Fibroblast of pulmonary artery (primary cell): ENCODE data around the gene RAET1G.

ENCODE experiments used
- DNase-seq: peaks from one replicate; pipeline ENCODE4 v3.0.0-alpha.2; 2010; ENCODE audit warnings: low read depth
- H3K4me3 ChIP-seq: replicated peaks from 2 replicates; pipeline ENCODE4 v1.5.1; 2011; ENCODE audit warnings: low read depth, mild to moderate bottlenecking, control low read depth, low read length, moderate library complexity
- TF ChIP-seq, protein P1 (sequence below): IDR thresholded peaks from 2 replicates; pipeline ENCODE4 v1.5.1; 2011; ENCODE audit warnings: mild to moderate bottlenecking, control low read depth, low read length, inconsistent platforms; ENCODE audit errors: missing control alignments

RAET1G gene

DNA sequence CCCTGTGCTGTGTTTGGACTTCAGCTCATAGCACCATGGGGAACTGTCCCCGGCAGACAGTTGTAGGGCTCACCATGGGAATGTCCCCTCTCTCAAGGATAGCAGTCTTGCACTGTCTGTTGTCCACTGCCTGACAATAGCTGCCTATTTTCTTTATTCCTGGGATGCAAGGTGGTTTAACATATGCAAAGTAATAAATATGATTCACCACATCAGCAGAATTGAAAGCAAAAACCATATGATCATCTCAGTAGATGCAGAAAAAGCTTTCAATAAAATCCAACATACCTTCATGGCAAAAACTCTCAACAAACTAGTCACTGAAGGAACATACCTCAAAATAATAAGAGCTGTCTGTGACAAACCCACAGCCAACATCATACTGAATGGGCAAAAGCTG, 45.3 kb downstream of the RAET1G start:
- TF ChIP-seq, protein P1, sequence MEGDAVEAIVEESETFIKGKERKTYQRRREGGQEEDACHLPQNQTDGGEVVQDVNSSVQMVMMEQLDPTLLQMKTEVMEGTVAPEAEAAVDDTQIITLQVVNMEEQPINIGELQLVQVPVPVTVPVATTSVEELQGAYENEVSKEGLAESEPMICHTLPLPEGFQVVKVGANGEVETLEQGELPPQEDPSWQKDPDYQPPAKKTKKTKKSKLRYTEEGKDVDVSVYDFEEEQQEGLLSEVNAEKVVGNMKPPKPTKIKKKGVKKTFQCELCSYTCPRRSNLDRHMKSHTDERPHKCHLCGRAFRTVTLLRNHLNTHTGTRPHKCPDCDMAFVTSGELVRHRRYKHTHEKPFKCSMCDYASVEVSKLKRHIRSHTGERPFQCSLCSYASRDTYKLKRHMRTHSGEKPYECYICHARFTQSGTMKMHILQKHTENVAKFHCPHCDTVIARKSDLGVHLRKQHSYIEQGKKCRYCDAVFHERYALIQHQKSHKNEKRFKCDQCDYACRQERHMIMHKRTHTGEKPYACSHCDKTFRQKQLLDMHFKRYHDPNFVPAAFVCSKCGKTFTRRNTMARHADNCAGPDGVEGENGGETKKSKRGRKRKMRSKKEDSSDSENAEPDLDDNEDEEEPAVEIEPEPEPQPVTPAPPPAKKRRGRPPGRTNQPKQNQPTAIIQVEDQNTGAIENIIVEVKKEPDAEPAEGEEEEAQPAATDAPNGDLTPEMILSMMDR, result no peak
- no peak overlapping the region for H3K4me3 ChIP-seq
- no peak for DNase-seq

DNA sequence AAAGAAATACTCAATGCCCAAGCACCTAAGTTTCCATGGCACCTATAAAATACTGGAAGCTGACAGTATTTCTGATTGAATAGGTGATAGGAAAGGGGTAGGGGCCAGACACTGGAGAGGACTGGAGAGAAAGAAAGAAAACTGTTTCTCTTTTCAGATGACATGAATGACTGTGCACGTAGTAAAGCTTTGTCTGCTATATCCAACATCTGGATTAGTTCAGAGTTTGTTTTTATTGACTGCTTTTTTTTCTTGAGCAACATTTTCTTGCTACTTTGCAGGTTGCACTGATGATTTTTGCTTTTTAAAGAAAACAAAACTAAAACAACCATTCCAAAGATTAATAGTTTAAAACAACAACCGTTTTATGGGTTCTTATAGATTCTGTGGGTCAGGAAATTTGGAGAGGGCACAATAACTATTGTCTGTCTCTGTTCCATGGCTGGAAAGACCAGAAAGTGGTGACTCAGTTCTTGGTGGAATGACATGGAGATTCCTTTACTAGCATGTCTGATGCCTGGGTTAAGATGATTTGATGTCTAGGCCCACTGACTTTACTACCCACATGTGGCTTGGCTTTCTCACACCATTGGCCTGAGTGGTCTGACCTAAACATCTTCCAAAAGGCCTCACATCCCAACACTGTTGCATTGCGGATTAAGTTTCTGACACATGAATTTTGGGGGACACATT, 46.5 kb downstream of the RAET1G start:
- TF ChIP-seq, protein P1, result no peak
- H3K4me3 ChIP-seq, result no peak overlapping the region
- DNase-seq, result no peak

DNA sequence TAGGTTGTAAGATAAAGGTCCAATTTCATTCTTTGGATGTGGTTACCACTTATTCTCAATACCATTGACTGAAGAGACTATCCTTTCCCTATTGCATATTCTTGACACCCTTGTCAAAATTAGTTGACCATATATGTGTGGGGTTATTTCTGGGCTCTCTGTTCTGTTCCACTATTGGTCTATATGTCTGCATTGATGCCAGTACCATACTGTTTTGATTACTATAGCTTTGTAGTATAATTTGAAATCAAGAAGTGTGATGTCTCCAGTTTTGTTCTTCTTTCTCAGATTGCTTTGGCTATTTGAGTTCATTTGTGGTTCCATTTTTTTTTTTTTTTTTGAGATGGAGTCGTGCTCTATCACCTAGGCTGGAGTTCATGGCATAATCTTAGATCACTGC, 50.7 kb downstream of the RAET1G start:
- TF ChIP-seq, protein P1, result no peak
- no peak for DNase-seq
- H3K4me3 ChIP-seq, result no peak overlapping the region

DNA sequence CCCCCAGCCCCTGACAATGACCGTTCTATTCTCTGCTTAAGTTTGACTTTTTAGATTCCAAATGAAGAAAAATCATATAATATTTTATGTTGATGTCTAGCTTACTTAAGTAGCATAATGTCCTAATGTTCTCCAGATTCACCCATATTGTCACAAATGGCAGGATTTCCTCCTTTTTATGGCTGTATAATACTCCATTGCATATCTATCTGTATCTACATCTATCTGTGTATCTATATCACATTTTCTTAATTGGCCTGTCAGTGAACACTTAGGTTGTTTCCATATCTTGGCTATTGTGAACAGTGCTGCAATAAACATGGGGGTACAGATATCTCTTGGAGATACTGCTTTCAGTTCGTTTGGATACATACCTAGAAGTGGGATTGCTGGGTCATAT, 51.7 kb downstream of the RAET1G start:
- DNase-seq, result no peak
- TF ChIP-seq, protein P1, result no peak

DNA sequence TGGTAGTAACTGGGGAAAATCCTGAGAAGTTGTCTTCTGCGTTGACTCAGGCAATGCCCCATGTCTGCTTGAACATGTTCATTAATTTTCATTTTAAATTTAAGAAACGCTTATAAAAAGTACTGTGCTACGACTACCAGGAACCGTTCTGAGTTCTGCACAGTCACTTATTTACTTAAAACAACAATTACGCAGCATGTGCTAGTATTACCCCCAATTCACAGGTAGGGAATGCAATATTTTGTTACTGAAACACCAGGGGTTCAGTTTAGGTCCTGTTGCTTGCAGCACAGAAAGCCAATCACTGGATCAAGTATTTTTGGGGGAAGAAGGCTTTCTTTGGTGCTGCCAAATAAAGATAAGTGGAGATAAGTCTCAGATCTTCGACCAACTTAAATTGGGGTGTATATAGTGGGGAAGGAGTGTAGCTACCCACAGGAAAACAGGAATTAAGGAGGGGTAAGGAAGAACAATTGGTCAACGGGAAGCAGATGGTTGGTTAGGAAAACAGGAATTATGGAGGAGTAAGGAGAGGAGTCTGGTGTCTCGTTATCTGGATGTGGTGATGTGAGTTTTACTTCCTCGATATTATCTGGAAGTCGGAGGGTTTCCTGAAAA, 53.5 kb downstream of the RAET1G start:
- no peak overlapping the region for H3K4me3 ChIP-seq
- TF ChIP-seq, protein P1, result no peak
- DNase-seq, result no peak

More for the DNA sequence above, 51.7 kb downstream of the RAET1G start:
- H3K4me3 ChIP-seq, result no peak overlapping the region

DNA sequence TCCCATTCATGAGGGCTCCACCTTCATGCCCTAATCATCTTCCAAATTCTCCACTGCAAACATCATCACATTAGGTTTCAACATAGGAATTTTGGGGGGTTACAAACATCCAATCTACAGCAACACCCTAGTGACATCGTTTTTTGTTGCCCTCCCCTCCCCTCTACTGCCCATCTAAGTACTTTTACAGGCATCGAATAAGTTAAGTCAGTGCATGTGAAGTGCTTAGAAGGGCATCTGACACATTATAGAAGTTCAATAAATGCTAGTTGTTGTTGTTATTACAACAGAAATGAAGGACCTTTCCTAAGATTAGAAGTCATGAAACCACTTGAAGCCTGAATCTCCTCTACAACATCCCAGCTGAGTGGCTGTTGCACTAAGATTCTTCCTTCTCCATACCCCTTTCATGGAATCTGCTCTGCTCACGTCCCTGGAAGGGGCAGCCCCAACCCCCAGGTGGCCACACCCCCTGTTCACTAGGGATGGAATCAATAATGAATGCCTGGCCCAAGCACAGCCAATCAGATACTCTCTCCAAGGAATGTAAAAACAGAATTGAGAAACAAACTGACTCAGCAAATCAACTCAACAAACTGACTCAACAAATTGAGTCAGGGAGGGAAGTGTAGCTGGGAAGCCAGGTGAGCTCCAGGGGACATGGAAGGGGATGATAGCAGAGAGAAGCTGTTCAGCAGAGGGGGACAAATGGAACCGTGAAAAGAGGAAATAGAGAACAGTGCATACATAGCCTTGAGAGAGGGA, 54.9 kb downstream of the RAET1G start:
- peak; percentile 33 for DNase-seq
- TF ChIP-seq, protein P1, result no peak
- no peak overlapping the region for H3K4me3 ChIP-seq
